KMS-11 (cell line): Measurements from ENCODE around the gene RGL4.

Experiments used
- H2AFZ ChIP-seq: fragments of 200-600 bp; sonication (generic); 2 replicates; pipeline ENCODE4 v1.6.1; 2016; ENCODE audit warnings: antibody characterized with exemption, mixed run types, low read depth
- H3K27ac ChIP-seq: fragments of 200-600 bp; sonication (generic); 2 replicates; pipeline ENCODE4 v1.6.1; 2016; ENCODE audit warnings: mild to moderate bottlenecking, mixed run types
- H3K27me3 ChIP-seq: fragments of 200-600 bp; sonication (generic); 2 replicates; pipeline ENCODE4 v1.6.1; 2017; ENCODE audit warnings: mild to moderate bottlenecking, low read depth, mixed run types, moderate library complexity; ENCODE audit not compliant: insufficient read depth
- H3K36me3 ChIP-seq: fragments of 200-600 bp; sonication (generic); 2 replicates; pipeline ENCODE4 v1.6.1; 2017; ENCODE audit warnings: mild to moderate bottlenecking, mixed run types; ENCODE audit not compliant: insufficient read depth
- H3K4me1 ChIP-seq: fragments of 200-600 bp; sonication (generic); 2 replicates; pipeline ENCODE4 v1.6.1; 2016; ENCODE audit warnings: mild to moderate bottlenecking, low read depth, mixed run types; ENCODE audit not compliant: poor library complexity, severe bottlenecking
- H3K4me2 ChIP-seq: fragments of 200-600 bp; sonication (generic); 2 replicates; pipeline ENCODE4 v1.7.0; 2016; ENCODE audit warnings: mild to moderate bottlenecking, mixed run types
- H3K4me3 ChIP-seq: fragments of 200-600 bp; sonication (generic); IDR thresholded peaks from 2 replicates; pipeline ENCODE4 v1.6.1; 2017; ENCODE audit warnings: low read depth, low read length, mixed read lengths; ENCODE audit not compliant: insufficient read depth
- H3K79me2 ChIP-seq: fragments of 200-600 bp; sonication (generic); 2 replicates; pipeline ENCODE4 v1.6.1; 2016; ENCODE audit warnings: low read depth, mixed run types; ENCODE audit not compliant: insufficient read depth
- H3K9ac ChIP-seq: fragments of 200-600 bp; sonication (generic); 2 replicates; pipeline ENCODE4 v1.6.1; 2016; ENCODE audit warnings: mild to moderate bottlenecking, mixed run types
- H4K20me1 ChIP-seq: fragments of 200-600 bp; sonication (generic); 2 replicates; pipeline ENCODE4 v1.6.1; 2016; ENCODE audit warnings: mild to moderate bottlenecking, mixed run types; ENCODE audit not compliant: insufficient read depth
- TF ChIP-seq, protein P1 (sequence below): fragments of 200-600 bp; sonication (generic); conservative IDR thresholded peaks from 2 replicates; pipeline ENCODE4 v1.6.1; 2017; ENCODE audit warnings: low read depth, mild to moderate bottlenecking, antibody characterized with exemption, low read length, moderate library complexity, mixed read lengths

Gene RGL4

DNA sequence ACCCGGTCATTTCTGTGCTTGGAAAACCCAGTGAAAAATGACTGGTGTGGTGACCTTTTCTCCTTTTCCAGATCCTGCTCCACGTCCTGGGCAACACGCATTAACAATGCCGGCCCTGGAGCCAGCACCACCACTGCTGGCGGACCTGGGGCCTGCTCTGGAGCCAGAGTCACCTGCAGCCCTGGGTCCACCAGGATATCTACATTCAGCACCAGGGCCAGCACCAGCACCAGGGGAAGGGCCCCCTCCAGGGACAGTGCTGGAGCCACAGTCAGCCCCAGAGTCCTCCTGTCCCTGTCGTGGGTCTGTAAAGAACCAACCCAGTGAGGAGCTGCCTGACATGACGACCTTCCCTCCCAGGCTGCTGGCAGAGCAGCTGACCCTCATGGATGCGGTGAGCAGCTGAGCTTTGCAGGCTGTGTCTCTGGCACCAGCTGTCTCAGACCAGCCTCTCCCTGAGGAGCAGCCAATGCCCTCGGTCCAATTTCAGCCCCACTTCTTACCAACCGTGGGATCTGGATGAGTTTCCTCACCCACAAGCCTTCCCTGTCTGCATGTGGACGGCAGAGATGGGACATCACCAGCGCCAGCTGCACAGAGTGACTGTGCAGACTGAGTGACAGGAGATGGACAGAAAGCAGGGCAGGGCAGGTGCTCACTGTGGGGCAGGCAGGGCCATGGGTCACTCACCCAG, 1.9 kb downstream of the RGL4 start:
- Histone ChIP-seq H3K9ac (no peak overlapping the region), H3K4me2 (no peak overlapping the region), H3K27me3 (no peaks in the 10 kb centered on the region), H3K27ac (no peak overlapping the region), H3K4me1 (no peaks in the 10 kb centered on the region), H3K4me3 (no peak overlapping the region), H3K79me2 (no peaks in the 10 kb centered on the region), H2AFZ (no peak overlapping the region), H4K20me1 (no peaks in the 10 kb centered on the region), H3K36me3 (no peaks in the 10 kb centered on the region)
- TF ChIP-seq, protein P1, sequence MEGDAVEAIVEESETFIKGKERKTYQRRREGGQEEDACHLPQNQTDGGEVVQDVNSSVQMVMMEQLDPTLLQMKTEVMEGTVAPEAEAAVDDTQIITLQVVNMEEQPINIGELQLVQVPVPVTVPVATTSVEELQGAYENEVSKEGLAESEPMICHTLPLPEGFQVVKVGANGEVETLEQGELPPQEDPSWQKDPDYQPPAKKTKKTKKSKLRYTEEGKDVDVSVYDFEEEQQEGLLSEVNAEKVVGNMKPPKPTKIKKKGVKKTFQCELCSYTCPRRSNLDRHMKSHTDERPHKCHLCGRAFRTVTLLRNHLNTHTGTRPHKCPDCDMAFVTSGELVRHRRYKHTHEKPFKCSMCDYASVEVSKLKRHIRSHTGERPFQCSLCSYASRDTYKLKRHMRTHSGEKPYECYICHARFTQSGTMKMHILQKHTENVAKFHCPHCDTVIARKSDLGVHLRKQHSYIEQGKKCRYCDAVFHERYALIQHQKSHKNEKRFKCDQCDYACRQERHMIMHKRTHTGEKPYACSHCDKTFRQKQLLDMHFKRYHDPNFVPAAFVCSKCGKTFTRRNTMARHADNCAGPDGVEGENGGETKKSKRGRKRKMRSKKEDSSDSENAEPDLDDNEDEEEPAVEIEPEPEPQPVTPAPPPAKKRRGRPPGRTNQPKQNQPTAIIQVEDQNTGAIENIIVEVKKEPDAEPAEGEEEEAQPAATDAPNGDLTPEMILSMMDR, result no peak

DNA sequence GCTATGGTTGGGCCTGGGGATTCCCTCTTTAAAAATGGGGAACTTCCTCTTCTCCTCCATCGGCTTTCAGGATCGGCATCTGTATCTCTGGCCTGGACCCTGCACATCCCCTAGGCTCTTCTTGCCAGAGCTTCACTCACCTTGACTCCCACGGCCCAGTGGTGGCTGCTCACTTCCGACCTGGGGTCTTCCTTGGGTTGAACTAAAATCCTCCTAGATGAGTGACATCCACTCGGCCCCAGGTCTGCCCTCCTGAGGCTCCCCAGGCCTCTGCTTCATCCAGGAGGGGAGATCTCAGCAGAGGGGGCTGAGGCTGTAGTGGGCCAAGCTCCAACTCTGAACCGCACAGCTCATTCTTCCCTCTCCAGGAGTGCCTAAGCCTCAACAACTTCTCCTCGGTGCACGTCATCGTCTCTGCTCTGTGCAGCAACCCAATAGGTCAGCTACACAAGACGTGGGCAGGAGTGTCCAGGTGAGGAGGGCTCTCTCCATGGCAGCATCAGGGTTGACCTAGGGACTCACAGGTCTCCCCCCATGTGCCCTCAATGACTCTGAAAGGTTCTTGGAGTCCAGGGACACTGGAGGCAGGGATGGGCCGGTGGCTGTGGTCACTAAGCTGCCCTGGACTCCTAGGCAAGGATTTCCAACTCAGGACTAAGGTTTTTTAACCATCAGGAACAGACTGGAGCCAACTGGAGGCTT, 3.3 kb downstream of the RGL4 start:
- H3K27ac ChIP-seq, result no peak overlapping the region
- H3K4me3 ChIP-seq, result no peak overlapping the region
- H3K36me3 ChIP-seq, result no peaks in the 10 kb centered on the region
- no peaks in the 10 kb centered on the region for H4K20me1 ChIP-seq
- no peak overlapping the region for H3K9ac ChIP-seq
- H3K4me2 ChIP-seq, result no peak overlapping the region
- H3K27me3 ChIP-seq, result no peaks in the 10 kb centered on the region
- no peaks in the 10 kb centered on the region for H3K79me2 ChIP-seq
- TF ChIP-seq, protein P1, result no peak
- H2AFZ ChIP-seq, result no peak overlapping the region
- H3K4me1 ChIP-seq, result no peaks in the 10 kb centered on the region

DNA sequence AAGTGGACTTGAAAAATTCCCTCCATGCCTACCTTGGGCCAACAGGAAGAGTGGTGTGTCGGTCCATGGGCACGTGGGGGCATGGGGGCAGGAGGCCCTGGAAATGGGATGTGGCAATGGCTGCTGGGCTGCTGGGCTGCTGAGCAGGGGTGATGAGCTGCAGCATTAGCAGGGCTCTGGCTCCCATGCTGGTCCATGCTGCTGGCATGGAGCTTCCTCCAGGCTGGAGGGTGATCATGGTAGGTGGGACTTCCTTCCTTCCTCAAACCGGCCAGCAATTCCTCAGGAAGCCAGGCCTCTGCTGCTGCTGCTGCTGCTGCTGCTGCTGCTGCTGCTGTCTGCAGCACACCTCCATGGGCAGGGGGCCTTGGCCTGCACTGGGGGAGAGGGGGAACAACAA, 4.3 kb downstream of the RGL4 start:
- Histone ChIP-seq H3K27ac (no peak overlapping the region), H3K4me2 (no peak overlapping the region), H4K20me1 (no peaks in the 10 kb centered on the region), H3K4me1 (no peaks in the 10 kb centered on the region), H3K27me3 (no peaks in the 10 kb centered on the region), H3K9ac (no peak overlapping the region), H3K4me3 (no peak overlapping the region), H3K36me3 (peaks cover 4% of the 10 kb centered on the region; the same call in 1 of the 2 replicates), H3K79me2 (no peaks in the 10 kb centered on the region), H2AFZ (no peak overlapping the region)
- TF ChIP-seq, protein P1, result no peak

DNA sequence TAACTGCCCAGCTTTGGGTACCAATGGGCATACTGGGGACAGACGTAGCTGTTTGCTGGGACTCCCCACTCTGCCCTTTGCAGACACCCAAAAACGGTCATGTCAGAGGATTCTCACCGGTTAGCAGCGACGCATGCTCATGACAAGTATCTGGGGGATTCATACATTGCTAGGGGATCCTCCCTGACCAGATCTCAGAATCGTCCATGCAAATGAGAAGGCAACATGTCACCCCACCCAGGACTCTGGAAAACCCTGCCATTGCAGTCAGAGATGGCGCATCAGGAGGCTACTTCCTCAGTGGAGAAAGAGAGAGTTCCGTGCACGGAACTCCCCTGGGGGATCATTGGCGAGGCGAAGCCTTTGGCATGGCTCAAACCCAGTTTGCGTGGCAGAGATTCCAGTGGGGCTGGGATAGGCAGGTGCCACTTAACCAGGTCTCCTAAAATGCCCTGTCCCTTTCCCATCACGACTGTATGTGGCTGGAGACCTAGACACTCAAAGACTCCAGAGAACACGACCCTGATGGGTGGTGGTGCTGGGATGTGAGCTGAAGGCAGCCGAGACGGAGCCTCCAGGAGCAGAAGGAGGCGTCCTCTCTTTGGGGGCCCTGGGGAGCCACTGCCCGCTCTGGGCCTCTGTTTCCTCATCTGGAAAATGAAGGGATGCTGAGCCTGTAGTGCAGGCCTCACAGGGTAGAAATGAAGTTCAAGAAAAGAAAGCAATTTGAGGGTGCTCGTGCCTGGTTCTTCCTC, 4.9 kb downstream of the RGL4 start:
- TF ChIP-seq, protein P1, result no peak
- H3K36me3 ChIP-seq, result peaks cover 4% of the 10 kb centered on the region; the same call in 1 of the 2 replicates
- no peak overlapping the region for H3K4me3 ChIP-seq
- no peaks in the 10 kb centered on the region for H3K27me3 ChIP-seq
- H3K4me1 ChIP-seq, result no peaks in the 10 kb centered on the region
- no peak overlapping the region for H3K4me2 ChIP-seq
- no peaks in the 10 kb centered on the region for H3K79me2 ChIP-seq
- H3K27ac ChIP-seq, result no peak overlapping the region
- no peak overlapping the region for H2AFZ ChIP-seq
- no peak overlapping the region for H3K9ac ChIP-seq
- H4K20me1 ChIP-seq, result no peaks in the 10 kb centered on the region
